ENCODE results near the gene GPR108. TPM values are rescaled to one million over a fixed set of nuclear protein-coding genes. Genes with fewer than 3 reads are reported as not detected.

GPR108 gene
- total RNA-seq, 1 experiment from 2014 or later: 53.6 TPM

- Mint-ChIP-seq H3K4me3 (ENCODE audit: unreplicated experiment) (no peak overlapping the region), H3K9me3 (ENCODE audit: unreplicated experiment) (peaks cover 16% of the 10 kb centered on the region), H3K27ac (ENCODE audit: unreplicated experiment) (no peak overlapping the region), H3K36me3 (ENCODE audit: insufficient read depth, unreplicated experiment) (peaks cover 11% of the 10 kb centered on the region), H3K27me3 (ENCODE audit: insufficient read depth, unreplicated experiment) (no peaks in the 10 kb centered on the region), H3K4me1 (ENCODE audit: low read depth, unreplicated experiment) (no peaks in the 10 kb centered on the region)
- H3K4me1 ChIP-seq: no peaks in the 10 kb centered on the region
- no peaks in the 10 kb centered on the region for H3K9me3 ChIP-seq
- intact Hi-C loops (cut with micrococcal nuclease; ENCODE audit: unreplicated experiment): no loop called here
- no TSS peak for BruUV-seq (replicated peaks)
- no peak for DNase-seq
- CTCF ChIA-PET: no interaction called here
- TF ChIP-seq, protein P1, sequence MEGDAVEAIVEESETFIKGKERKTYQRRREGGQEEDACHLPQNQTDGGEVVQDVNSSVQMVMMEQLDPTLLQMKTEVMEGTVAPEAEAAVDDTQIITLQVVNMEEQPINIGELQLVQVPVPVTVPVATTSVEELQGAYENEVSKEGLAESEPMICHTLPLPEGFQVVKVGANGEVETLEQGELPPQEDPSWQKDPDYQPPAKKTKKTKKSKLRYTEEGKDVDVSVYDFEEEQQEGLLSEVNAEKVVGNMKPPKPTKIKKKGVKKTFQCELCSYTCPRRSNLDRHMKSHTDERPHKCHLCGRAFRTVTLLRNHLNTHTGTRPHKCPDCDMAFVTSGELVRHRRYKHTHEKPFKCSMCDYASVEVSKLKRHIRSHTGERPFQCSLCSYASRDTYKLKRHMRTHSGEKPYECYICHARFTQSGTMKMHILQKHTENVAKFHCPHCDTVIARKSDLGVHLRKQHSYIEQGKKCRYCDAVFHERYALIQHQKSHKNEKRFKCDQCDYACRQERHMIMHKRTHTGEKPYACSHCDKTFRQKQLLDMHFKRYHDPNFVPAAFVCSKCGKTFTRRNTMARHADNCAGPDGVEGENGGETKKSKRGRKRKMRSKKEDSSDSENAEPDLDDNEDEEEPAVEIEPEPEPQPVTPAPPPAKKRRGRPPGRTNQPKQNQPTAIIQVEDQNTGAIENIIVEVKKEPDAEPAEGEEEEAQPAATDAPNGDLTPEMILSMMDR (IDR thresholded peaks at IDR 0.05; ENCODE audit: insufficient read depth in 1 of 2, low read depth in 1 of 2, low read length in 1 of 2, severe bottlenecking in 1 of 2, unreplicated experiment in 1 of 2): no peak
- H3K36me3 ChIP-seq (ENCODE audit: control insufficient read depth, insufficient read depth, low read length): no peaks in the 10 kb centered on the region
- no peak overlapping the region for H3K4me3 ChIP-seq (ENCODE audit: low read depth, low read length)
- POLR2A ChIA-PET: no interaction called here
- no peaks in the 10 kb centered on the region for H3K27me3 ChIP-seq (replicated peaks; ENCODE audit: control insufficient read depth, insufficient read depth, low read length)
Measured at GRCh38 chr19:6774821-6775707, 37.7 kb upstream of the GPR108 start.

DNA sequence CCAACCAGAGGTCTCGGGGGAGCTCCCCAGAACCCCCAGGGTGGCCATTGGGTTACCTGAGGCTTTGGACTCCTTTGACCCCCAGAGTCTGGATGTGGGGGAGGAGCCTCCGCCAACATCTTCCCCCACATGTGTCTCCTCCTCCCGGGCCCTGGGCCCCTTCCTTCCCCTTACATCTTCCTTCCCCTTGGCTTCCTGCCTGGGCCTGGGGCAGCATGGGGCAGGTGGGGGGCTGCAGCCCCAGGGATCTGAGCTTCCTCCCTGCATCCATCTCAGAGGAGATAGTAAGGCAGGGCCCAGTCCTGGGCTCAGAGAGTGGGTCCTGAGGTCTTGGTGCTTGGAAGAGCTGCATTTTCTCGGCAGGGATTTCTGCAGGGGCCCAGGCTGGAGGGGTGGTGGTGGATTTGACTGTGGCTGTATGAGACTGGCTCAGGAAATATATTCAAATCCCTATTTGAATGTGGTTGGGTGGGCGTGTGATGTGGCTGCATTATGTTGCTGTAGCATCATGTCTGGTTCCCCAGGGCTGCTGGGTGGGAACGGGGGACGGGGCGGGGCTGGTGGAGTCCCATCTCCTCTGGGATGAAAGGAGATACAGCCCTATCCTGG is 36.0 kb upstream of the GPR108 start:
- Histone ChIP-seq H3K36me3 (ENCODE audit: control insufficient read depth, insufficient read depth, low read length) (no peaks in the 10 kb centered on the region), H3K9me3 (no peaks in the 10 kb centered on the region), H3K27me3 (replicated peaks; ENCODE audit: control insufficient read depth, insufficient read depth, low read length) (no peaks in the 10 kb centered on the region), H3K4me1 (no peaks in the 10 kb centered on the region), H3K4me3 (ENCODE audit: low read depth, low read length) (no peak overlapping the region)
- ChIA-PET POLR2A (no interaction called here), CTCF (interaction anchor here (0.6 kb wide), 1 partner anchor 113 kb away, joined by 3 read pairs; no protein-coding TSS in a partner anchor)
- intact Hi-C loops (cut with micrococcal nuclease; ENCODE audit: unreplicated experiment): no loop called here
- H3K4me1 Mint-ChIP-seq (ENCODE audit: low read depth, unreplicated experiment): no peaks in the 10 kb centered on the region
- H3K36me3 Mint-ChIP-seq (ENCODE audit: insufficient read depth, unreplicated experiment): peaks cover 13% of the 10 kb centered on the region
- no peaks in the 10 kb centered on the region for H3K27me3 Mint-ChIP-seq (ENCODE audit: insufficient read depth, unreplicated experiment)
- DNase-seq: no peak
- peaks cover 16% of the 10 kb centered on the region for H3K9me3 Mint-ChIP-seq (ENCODE audit: unreplicated experiment)
- no TSS peak for BruUV-seq (replicated peaks)
- TF ChIP-seq, protein P1 (IDR thresholded peaks at IDR 0.05; ENCODE audit: insufficient read depth in 1 of 2, low read depth in 1 of 2, low read length in 1 of 2, severe bottlenecking in 1 of 2, unreplicated experiment in 1 of 2): no peak
- no peak overlapping the region for H3K4me3 Mint-ChIP-seq (ENCODE audit: unreplicated experiment)
- H3K27ac Mint-ChIP-seq (ENCODE audit: unreplicated experiment): no peak overlapping the region

GRCh38 chr19:6772866-6773322 is 35.5 kb upstream of the GPR108 start:
- POLR2A ChIA-PET: interaction anchor here (0.5 kb wide), 1 partner anchor 9 kb away, joined by 3 read pairs; no protein-coding TSS in a partner anchor
- Histone ChIP-seq H3K9me3 (no peaks in the 10 kb centered on the region), H3K27me3 (replicated peaks; ENCODE audit: control insufficient read depth, insufficient read depth, low read length) (no peaks in the 10 kb centered on the region), H3K36me3 (ENCODE audit: control insufficient read depth, insufficient read depth, low read length) (no peaks in the 10 kb centered on the region), H3K4me3 (ENCODE audit: low read depth, low read length) (no peak overlapping the region), H3K4me1 (peaks cover under 1% of the 10 kb centered on the region; the same call in 1 of the 2 replicates)
- CTCF ChIA-PET: interaction anchor here (0.5 to 0.6 kb wide), 2 partner anchors 112 to 785 kb away, joined by 3 read pairs; no protein-coding TSS in a partner anchor
- H3K27ac Mint-ChIP-seq (ENCODE audit: unreplicated experiment): no peak overlapping the region
- DNase-seq: no peak
- no peaks in the 10 kb centered on the region for H3K4me1 Mint-ChIP-seq (ENCODE audit: low read depth, unreplicated experiment)
- TF ChIP-seq, protein P1 (IDR thresholded peaks at IDR 0.05; ENCODE audit: insufficient read depth in 1 of 2, low read depth in 1 of 2, low read length in 1 of 2, severe bottlenecking in 1 of 2, unreplicated experiment in 1 of 2): no peak
- peaks cover 16% of the 10 kb centered on the region for H3K9me3 Mint-ChIP-seq (ENCODE audit: unreplicated experiment)
- H3K27me3 Mint-ChIP-seq (ENCODE audit: insufficient read depth, unreplicated experiment): no peaks in the 10 kb centered on the region
- no peak overlapping the region for H3K4me3 Mint-ChIP-seq (ENCODE audit: unreplicated experiment)
- peaks cover 14% of the 10 kb centered on the region for H3K36me3 Mint-ChIP-seq (ENCODE audit: insufficient read depth, unreplicated experiment)
- no TSS peak for BruUV-seq (replicated peaks)
- intact Hi-C loops (cut with micrococcal nuclease; ENCODE audit: unreplicated experiment): no loop called here

Measured in Caco-2 (cell line).